SIG-M5 (cell line): ENCODE data around the gene DCAF5.

Source experiments
- DNase-seq: peaks from one replicate; lab custom pipeline; 2025; lab: John Stamatoyannopoulos, UW

The DCAF5 gene

GRCh38 chr14:69141550-69141949 lies 11.4 kb downstream of the DCAF5 start:
- no peak for DNase-seq

- no peak for DNase-seq
Measured at GRCh38 chr14:69139743-69140142, 13.2 kb downstream of the DCAF5 start.

GRCh38 chr14:69137843-69138535 lies 14.9 kb downstream of the DCAF5 start:
- no peak for DNase-seq

- DNase-seq = no peak
Measured at GRCh38 chr14:69137416-69137815, 15.5 kb downstream of the DCAF5 start.

- DNase-seq = no peak
Measured at GRCh38 chr14:69135133-69135532, 17.8 kb downstream of the DCAF5 start.

- no peak for DNase-seq
Measured at GRCh38 chr14:69133206-69134125, 19.5 kb downstream of the DCAF5 start.

GRCh38 chr14:69132513-69133181 lies 20.3 kb downstream of the DCAF5 start:
- DNase-seq = no peak

GRCh38 chr14:69131176-69131575 lies 21.7 kb downstream of the DCAF5 start:
- no peak for DNase-seq

GRCh38 chr14:69129264-69129880 lies 23.5 kb downstream of the DCAF5 start:
- no peak for DNase-seq

- no peak for DNase-seq
Measured at GRCh38 chr14:69118305-69118704, 34.6 kb downstream of the DCAF5 start.

GRCh38 chr14:69117020-69117767 lies 35.7 kb downstream of the DCAF5 start:
- no peak for DNase-seq

GRCh38 chr14:69115407-69116185 lies 37.3 kb downstream of the DCAF5 start:
- DNase-seq = no peak

GRCh38 chr14:69114763-69115162 lies 38.2 kb downstream of the DCAF5 start:
- DNase-seq = no peak

- no peak for DNase-seq
Measured at GRCh38 chr14:69108358-69108757, 44.6 kb downstream of the DCAF5 start.

- DNase-seq = no peak
Measured at GRCh38 chr14:69107407-69108003, 45.4 kb downstream of the DCAF5 start.

GRCh38 chr14:69106451-69106850 lies 46.5 kb downstream of the DCAF5 start:
- DNase-seq = no peak

- DNase-seq = no peak
Measured at GRCh38 chr14:69105326-69105725, 47.6 kb downstream of the DCAF5 start.

GRCh38 chr14:69101331-69101826 lies 51.5 kb downstream of the DCAF5 start:
- DNase-seq = no peak

GRCh38 chr14:69097974-69098373 lies 54.9 kb downstream of the DCAF5 start:
- no peak for DNase-seq
